Stimulated activated CD4-positive, alpha-beta T cell treated with anti-CD3 and anti-CD28 coated beads, Interleukin-1b, Interleukin-23, amount 100 ng/mL, for 48 hours (primary cell): ENCODE results near the gene LCN12.

Experiments
- DNase-seq: peaks from one replicate; pipeline ENCODE4 v3.0.0-alpha.2; 2020

Gene LCN12

DNA sequence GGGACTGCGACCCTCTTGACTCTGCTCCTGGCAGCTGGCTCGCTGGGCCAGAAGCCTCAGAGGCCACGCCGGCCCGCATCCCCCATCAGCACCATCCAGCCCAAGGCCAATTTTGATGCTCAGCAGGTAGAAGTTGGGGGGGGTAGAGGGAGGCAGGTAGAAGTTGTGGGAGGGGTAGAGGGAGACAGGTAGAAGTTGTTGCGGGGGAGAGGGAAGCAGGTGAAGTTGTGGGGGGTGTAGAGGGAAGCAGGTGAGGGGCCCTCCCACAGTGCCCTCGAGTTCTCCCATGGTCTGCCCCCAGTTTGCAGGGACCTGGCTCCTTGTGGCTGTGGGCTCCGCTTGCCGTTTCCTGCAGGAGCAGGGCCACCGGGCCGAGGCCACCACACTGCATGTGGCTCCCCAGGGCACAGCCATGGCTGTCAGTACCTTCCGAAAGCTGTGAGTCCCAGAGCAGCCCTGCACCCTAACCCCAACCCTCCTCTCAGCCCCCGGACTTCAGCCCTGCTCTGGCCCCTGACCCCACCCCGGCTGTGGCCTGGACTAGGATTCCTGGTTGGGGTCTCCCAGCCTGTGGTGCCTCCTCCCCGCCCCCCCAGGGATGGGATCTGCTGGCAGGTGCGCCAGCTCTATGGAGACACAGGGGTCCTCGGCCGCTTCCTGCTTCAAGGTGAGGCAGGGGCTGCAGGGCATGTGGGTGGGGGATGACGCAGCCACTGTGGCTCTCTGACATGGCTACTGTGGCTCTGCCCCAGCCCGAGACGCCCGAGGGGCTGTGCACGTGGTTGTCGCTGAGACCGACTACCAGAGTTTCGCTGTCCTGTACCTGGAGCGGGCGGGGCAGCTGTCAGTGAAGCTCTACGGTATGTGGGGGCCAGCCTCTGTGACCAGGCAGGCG is 6.5 kb upstream of the LCN12 start:
- no peak for DNase-seq

GRCh38 chr9:136946228-136947027 is 5.6 kb upstream of the LCN12 start:
- DNase-seq, result no peak

- DNase-seq, result no peak
Observed at GRCh38 chr9:136947028-136947891, 4.8 kb upstream of the LCN12 start.

- no peak for DNase-seq
Observed at GRCh38 chr9:136947955-136948510, 4.0 kb upstream of the LCN12 start.

DNA sequence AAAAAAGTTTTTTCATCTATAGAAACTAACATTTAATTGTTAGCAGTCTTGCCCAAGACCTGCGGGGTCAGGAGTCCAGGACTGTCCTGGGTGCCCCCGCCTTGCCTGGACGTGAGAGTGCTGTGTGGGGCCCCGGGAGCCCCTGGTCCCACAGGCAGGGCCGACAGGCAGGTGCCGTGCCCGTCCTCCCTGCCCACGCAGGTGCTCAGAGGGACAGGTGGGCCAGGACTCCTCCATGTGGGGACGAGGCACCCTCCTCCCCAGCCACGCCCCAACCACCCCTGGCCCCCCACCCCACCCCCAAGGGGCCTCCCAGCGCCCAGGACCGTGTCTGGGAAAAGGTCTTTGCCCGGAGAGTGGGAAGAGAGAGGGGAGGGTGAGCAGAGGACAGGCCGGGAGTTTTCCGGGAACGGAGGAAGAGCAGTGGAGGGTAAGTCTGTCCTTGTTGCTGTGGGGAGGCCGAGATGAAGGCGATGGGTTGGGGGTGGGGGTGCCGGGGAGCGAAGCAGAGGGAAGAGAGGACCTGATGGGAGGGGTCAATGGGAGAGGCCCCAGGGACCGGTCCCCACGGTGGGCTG is 2.7 kb upstream of the LCN12 start:
- no peak for DNase-seq

GRCh38 chr9:136949817-136950655 is 2.0 kb upstream of the LCN12 start:
- peak; percentile 96 for DNase-seq

GRCh38 chr9:136950656-136951276 is 1.3 kb upstream of the LCN12 start:
- DNase-seq, result no peak

- DNase-seq, result no peak
Observed at GRCh38 chr9:136952321-136952850, 313 bp downstream of the LCN12 start.

GRCh38 chr9:136952876-136953770 is 1.1 kb downstream of the LCN12 start:
- DNase-seq, result no peak

DNA sequence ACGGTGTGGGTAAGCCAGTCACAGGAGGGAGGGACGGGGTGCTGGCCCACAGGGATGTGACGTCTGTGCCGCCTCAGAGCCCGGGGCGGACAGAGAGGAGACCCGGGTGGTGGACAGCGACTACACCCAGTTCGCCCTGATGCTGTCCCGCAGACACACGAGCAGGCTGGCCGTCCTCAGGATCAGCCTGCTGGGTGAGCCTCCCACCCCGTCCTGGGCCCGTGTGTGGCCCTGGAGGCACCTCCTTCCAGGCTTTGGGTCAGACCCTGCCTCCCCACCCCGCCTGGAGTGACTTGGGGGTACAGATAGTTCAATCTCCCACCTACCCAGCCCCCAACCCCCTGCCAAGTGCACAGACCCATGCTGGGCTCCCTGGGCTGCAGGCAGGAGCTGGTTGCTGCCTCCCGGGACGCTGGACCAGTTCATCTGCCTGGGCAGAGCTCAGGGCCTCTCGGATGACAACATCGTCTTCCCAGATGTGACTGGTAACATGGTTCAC is 1.7 kb downstream of the LCN12 start:
- DNase-seq, result no peak

DNA sequence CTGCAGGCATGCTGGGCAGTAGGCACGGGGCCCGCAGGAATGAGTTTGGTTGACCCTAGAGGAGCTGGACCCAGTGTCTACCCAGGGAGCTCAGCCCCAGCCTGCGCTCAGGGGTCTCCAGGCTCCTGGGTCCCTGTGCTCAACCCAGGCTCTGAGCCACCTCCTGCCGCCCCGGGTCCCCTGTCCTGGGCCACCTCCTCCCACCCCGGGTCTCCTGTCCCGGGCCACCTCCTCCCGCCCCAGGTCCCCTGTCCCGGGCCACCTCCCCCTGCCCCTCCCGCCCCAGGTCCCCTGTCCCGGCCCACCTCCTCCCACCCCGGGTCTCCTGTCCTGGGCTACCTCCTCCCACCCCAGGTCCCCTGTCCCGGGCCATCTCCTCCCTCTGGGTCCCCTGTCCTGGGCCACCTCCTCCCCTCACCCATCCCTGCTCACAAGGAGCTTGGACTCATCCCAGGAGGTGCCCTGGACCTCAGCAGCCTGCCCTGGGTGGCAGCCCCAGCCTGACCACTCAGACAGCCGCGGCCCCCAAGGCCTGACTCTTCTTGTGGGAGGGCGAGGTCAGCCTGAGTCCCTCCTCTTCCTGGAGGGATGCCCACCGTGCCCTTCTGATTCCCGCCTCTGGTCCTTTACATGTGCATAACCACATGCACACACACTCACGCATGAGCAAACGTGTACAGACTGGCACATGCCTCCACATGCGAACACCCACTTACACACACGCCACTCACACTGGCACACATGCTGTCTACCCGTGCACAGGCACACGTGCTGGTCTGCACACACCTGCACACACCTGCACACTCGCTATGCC is 2.4 kb downstream of the LCN12 start:
- DNase-seq, result no peak

GRCh38 chr9:136955202-136955942 is 3.3 kb downstream of the LCN12 start:
- no peak for DNase-seq

DNA sequence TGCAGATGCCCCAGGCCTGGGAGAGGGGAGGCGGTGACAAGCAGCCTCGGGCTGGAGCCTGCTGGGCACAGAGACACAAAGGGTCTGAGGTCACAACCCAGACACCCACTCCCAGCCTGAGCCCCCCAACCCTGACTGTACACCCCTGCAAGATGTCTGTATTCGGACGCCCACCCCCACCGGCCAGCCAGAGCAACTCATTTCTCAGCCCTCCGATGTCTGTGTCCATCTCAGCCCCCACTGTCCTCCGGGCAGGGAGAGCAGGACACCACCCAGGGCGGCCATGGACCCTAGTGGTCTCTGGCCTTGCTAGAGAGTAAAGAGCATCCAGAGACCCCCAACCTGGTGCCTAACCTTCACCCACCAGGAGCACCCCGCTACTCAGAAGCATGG is 3.9 kb downstream of the LCN12 start:
- DNase-seq, result no peak

DNA sequence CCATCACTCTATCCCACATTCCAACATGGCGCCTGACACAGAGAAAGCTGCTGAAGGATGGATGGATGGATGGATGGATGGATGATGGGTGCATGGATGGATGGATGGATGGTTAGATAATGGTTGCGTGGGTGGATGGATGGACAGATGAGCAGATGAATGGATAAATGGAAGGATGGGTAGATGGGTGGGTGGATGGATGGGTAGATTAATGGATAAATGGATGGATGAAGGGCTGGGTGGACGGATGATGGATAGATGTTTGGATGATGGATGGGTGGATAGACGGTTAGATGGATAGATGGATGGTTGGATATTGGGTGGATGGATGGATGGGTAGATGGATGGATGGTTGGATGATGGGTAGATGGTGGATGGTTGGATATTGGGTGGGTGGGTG is 4.5 kb downstream of the LCN12 start:
- no peak for DNase-seq

DNA sequence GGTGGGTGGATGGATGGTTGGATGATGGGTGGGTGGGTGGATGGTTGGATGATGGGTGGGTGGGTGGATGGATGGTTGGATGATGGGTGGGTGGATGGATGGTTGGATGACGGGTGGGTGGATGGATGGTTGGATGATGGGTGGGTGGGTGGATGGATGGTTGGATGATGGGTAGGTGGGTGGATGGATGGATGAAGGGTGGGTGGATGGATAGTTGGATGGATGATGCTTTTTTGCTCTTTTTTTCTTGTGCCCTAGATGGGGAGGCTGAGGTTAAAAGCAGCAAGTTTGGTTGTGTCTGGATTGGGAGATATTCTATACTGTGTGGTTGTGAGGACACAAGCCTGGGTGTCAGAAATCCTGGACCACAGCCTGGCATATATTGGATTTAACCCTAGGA is 5.4 kb downstream of the LCN12 start:
- no peak for DNase-seq

GRCh38 chr9:136957901-136958300 is 5.8 kb downstream of the LCN12 start:
- no peak for DNase-seq

- no peak for DNase-seq
Observed at GRCh38 chr9:136958473-136958872, 6.4 kb downstream of the LCN12 start.
